ENCODE data around the gene RHBDF1.
"Not testable (repeated sequence)": the region's sequence is repeated elsewhere in the genome, so short reads cannot be mapped to it uniquely, and the experiment has no call there.

Gene RHBDF1

GRCh38 chr16:42069-42457, 30.4 kb downstream of the RHBDF1 start:
- H3K27me3 Mint-ChIP-seq: no peaks in the 10 kb centered on the region
- H3K27ac Mint-ChIP-seq: no peak overlapping the region
- peaks cover 50% of the 10 kb centered on the region for H3K4me1 Mint-ChIP-seq
- no peak overlapping the region for H3K4me3 Mint-ChIP-seq
- ATAC-seq (no peak), DNase-seq (no peak)
- H3K9me3 Mint-ChIP-seq: no peaks in the 10 kb centered on the region

GRCh38 chr16:41439-42068, 30.9 kb downstream of the RHBDF1 start:
- DNase-seq (no peak), ATAC-seq (no peak)
- H3K27ac Mint-ChIP-seq: no peak overlapping the region
- H3K4me3 Mint-ChIP-seq: no peak overlapping the region
- no peaks in the 10 kb centered on the region for H3K9me3 Mint-ChIP-seq
- peaks cover 50% of the 10 kb centered on the region for H3K4me1 Mint-ChIP-seq
- no peaks in the 10 kb centered on the region for H3K27me3 Mint-ChIP-seq

- peak overlapping the region in 1 of 2 donors; percentile 31 for H3K4me3 Mint-ChIP-seq
- peaks cover 66% of the 10 kb centered on the region for H3K4me1 Mint-ChIP-seq
- DNase-seq: peak; percentile 48 to 63
- H3K27me3 Mint-ChIP-seq: no peaks in the 10 kb centered on the region
- H3K27ac Mint-ChIP-seq: peak overlapping the region; percentile 44 to 87
- no peaks in the 10 kb centered on the region for H3K9me3 Mint-ChIP-seq
- peak; percentile 98 for ATAC-seq
Observed at GRCh38 chr16:38941-39892, 33.2 kb downstream of the RHBDF1 start.

GRCh38 chr16:38206-38605, 34.2 kb downstream of the RHBDF1 start:
- not testable (repeated sequence) for H3K9me3 Mint-ChIP-seq, H3K27me3 Mint-ChIP-seq, ATAC-seq, DNase-seq, H3K4me3 Mint-ChIP-seq, H3K27ac Mint-ChIP-seq
- peaks cover 63% of the 10 kb centered on the region for H3K4me1 Mint-ChIP-seq

- H3K4me3 Mint-ChIP-seq: no peak overlapping the region
Observed at GRCh38 chr16:37511-37910, 34.9 kb downstream of the RHBDF1 start.

GRCh38 chr16:36336-36984, 36.0 kb downstream of the RHBDF1 start:
- Mint-ChIP-seq H3K4me3 (no peak overlapping the region), H3K27ac (no peak overlapping the region), H3K4me1 (peaks cover 46% of the 10 kb centered on the region), H3K27me3 (no peaks in the 10 kb centered on the region), H3K9me3 (no peaks in the 10 kb centered on the region)
- DNase-seq: no peak
- no peak for ATAC-seq

More at GRCh38 chr16:37511-37910, 34.9 kb downstream of the RHBDF1 start:
- no peaks in the 10 kb centered on the region for H3K27me3 Mint-ChIP-seq
- H3K9me3 Mint-ChIP-seq: no peaks in the 10 kb centered on the region
- H3K4me1 Mint-ChIP-seq: peaks cover 56% of the 10 kb centered on the region
- ATAC-seq (no peak), DNase-seq (no peak)
- H3K27ac Mint-ChIP-seq: no peak overlapping the region

- no peaks in the 10 kb centered on the region for H3K27me3 Mint-ChIP-seq
- ATAC-seq (no peak), DNase-seq (no peak)
- no peak overlapping the region for H3K27ac Mint-ChIP-seq
- no peak overlapping the region for H3K4me3 Mint-ChIP-seq
- H3K4me1 Mint-ChIP-seq: peaks cover 40% of the 10 kb centered on the region
- no peaks in the 10 kb centered on the region for H3K9me3 Mint-ChIP-seq
Observed at GRCh38 chr16:35678-36305, 36.6 kb downstream of the RHBDF1 start.

GRCh38 chr16:35011-35677, 37.3 kb downstream of the RHBDF1 start:
- no peak for DNase-seq
- no peaks in the 10 kb centered on the region for H3K9me3 Mint-ChIP-seq
- H3K4me1 Mint-ChIP-seq: peaks cover 40% of the 10 kb centered on the region
- H3K4me3 Mint-ChIP-seq: no peak overlapping the region
- no peak for ATAC-seq
- H3K27ac Mint-ChIP-seq: no peak overlapping the region
- no peaks in the 10 kb centered on the region for H3K27me3 Mint-ChIP-seq

GRCh38 chr16:34648-34987, 37.8 kb downstream of the RHBDF1 start:
- no peaks in the 10 kb centered on the region for H3K9me3 Mint-ChIP-seq
- peaks cover 39% of the 10 kb centered on the region for H3K4me1 Mint-ChIP-seq
- DNase-seq (no peak), ATAC-seq (no peak)
- no peak overlapping the region for H3K27ac Mint-ChIP-seq
- no peak overlapping the region for H3K4me3 Mint-ChIP-seq
- no peaks in the 10 kb centered on the region for H3K27me3 Mint-ChIP-seq

- no peak for ATAC-seq
- Mint-ChIP-seq H3K27me3 (no peaks in the 10 kb centered on the region), H3K4me3 (no peak overlapping the region), H3K9me3 (no peaks in the 10 kb centered on the region), H3K4me1 (peaks cover 34% of the 10 kb centered on the region), H3K27ac (peak overlapping the region in 1 of 2 donors; percentile 4)
- DNase-seq: no peak
Observed at GRCh38 chr16:33877-34647, 38.4 kb downstream of the RHBDF1 start.

- not testable (repeated sequence) for ATAC-seq
Observed at GRCh38 chr16:33154-33876, 39.1 kb downstream of the RHBDF1 start.

GRCh38 chr16:30627-31026, 41.8 kb downstream of the RHBDF1 start:
- H3K4me1 Mint-ChIP-seq: peaks cover 18% of the 10 kb centered on the region
- not testable (repeated sequence) for ATAC-seq, H3K27me3 Mint-ChIP-seq, H3K4me3 Mint-ChIP-seq, H3K27ac Mint-ChIP-seq, DNase-seq, H3K9me3 Mint-ChIP-seq

More at GRCh38 chr16:33154-33876, 39.1 kb downstream of the RHBDF1 start:
- H3K27me3 Mint-ChIP-seq, H3K4me3 Mint-ChIP-seq, DNase-seq, H3K27ac Mint-ChIP-seq, H3K9me3 Mint-ChIP-seq: not testable (repeated sequence)
- peaks cover 26% of the 10 kb centered on the region for H3K4me1 Mint-ChIP-seq

GRCh38 chr16:25926-26348, 46.5 kb downstream of the RHBDF1 start:
- DNase-seq: peak in 1 of 2 donors; percentile 26
- H3K4me1 Mint-ChIP-seq, H3K4me3 Mint-ChIP-seq, H3K27me3 Mint-ChIP-seq, H3K27ac Mint-ChIP-seq, H3K9me3 Mint-ChIP-seq: not testable (repeated sequence)
- ATAC-seq: peak; percentile 87

GRCh38 chr16:24151-24550, 48.3 kb downstream of the RHBDF1 start:
- not testable (repeated sequence) for DNase-seq, H3K4me1 Mint-ChIP-seq, ATAC-seq, H3K27me3 Mint-ChIP-seq, H3K9me3 Mint-ChIP-seq, H3K4me3 Mint-ChIP-seq, H3K27ac Mint-ChIP-seq
